ENCODE data around the gene HIVEP1. TPM values are rescaled to one million over a fixed set of nuclear protein-coding genes. Genes with fewer than 3 reads are reported as not detected.

HIVEP1 gene
- polyA plus RNA-seq, 1 of the 3 experiments (the other 2 are of a cell fraction), result 7.7 TPM

DNA sequence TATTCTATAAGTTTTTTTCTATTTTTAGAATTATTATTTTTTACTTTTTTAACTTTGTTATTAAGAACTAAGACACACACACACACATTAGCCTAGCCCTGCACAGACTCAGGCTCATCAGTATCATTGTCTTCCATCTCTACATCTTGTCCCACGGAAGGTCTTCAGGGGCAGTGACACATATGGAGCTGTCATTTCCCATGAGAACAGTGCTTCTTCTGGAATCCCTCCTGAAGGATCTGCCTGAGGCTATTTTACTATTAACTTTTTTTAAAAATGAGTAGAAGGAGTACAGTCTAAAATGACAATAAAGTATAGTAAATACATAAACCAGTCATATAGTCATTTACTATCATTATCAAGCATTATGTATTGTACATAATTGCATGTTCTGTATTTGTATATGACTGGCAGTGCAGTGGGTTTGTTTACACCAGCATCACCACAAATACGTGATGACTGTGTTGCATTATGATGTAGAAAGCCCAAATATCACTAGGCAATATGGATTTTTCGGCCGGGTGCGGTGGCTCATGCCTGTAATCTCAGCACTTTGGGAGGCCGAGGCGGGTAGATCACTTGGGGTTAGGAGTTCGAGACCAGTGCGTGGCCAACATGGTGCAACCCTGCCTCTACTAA lies 57.9 kb downstream of the HIVEP1 start:
- WGBS (ENCODE audit: low lambda C conversion rate), result 96% methylated on average over 9 of the region's 9 CpGs
- H3F3A ChIP-seq (replicated peaks; ENCODE audit: insufficient read depth), result no peaks in the 10 kb centered on the region
- CTCF ChIA-PET, result no interaction called here

GRCh38 chr6:12071064-12071615 lies 59.0 kb downstream of the HIVEP1 start:
- Histone ChIP-seq H3K4me1 (ENCODE audit: control insufficient read depth in 1 of 2, insufficient read depth in 2 of 2, low read depth in 1 of 2, low read length in 1 of 2) (peaks cover 0 to 3% of the 10 kb centered on the region in 2 experiments; a peak in 3 of 4 replicates), H3K4me3 (ENCODE audit: low read depth in 2 of 2, low read length in 1 of 2) (no peak overlapping the region), H3K9ac (no peak overlapping the region), H3K4me2 (no peak overlapping the region), H2AFZ (ENCODE audit: low read depth) (no peak overlapping the region), H3K9me2 (no peaks in the 10 kb centered on the region), H3K36me3 (replicated peaks in 1 of 2; ENCODE audit: control insufficient read depth in 1 of 2, insufficient read depth in 2 of 2, low read length in 1 of 2) (no peaks in the 10 kb centered on the region), H3K79me2 (ENCODE audit: insufficient read depth) (peaks cover 64% of the 10 kb centered on the region), H4K20me1 (ENCODE audit: insufficient read depth) (no peaks in the 10 kb centered on the region), H3K27me3 (ENCODE audit: insufficient read depth) (no peaks in the 10 kb centered on the region), H3K9me3 (no peaks in the 10 kb centered on the region), H3K27ac (ENCODE audit: low read depth in 2 of 2, low read length in 1 of 2) (no peak overlapping the region), H3F3A (replicated peaks; ENCODE audit: insufficient read depth) (no peaks in the 10 kb centered on the region)
- POLR2A ChIA-PET, result no interaction called here
- WGBS (ENCODE audit: low lambda C conversion rate), result 89% methylated on average over 2 of the region's 2 CpGs
- DNase-seq, result no peak
- TF ChIP-seq TAF1 (IDR thresholded peaks at IDR 0.05; ENCODE audit: borderline replicate concordance, low read depth, low read length), result no peak
- TF ChIP-seq EZH2phosphoT487 (IDR thresholded peaks at IDR 0.05; ENCODE audit: borderline replicate concordance, low read depth), result no peak
- TF ChIP-seq POLR2AphosphoS5 (IDR thresholded peaks at IDR 0.05; ENCODE audit: low read depth, low read length), result no peak
- no peak for TF ChIP-seq CTCF (IDR thresholded peaks at IDR 0.05)
- CTCF ChIA-PET, result no interaction called here

More for the DNA sequence above, 57.9 kb downstream of the HIVEP1 start:
- no peak overlapping the region for H3K4me2 ChIP-seq
- no peak for DNase-seq
- no peaks in the 10 kb centered on the region for H3K27me3 ChIP-seq (ENCODE audit: insufficient read depth)
- no peak overlapping the region for H3K9ac ChIP-seq
- no peaks in the 10 kb centered on the region for H4K20me1 ChIP-seq (ENCODE audit: insufficient read depth)
- no peak overlapping the region for H3K27ac ChIP-seq (ENCODE audit: low read depth in 2 of 2, low read length in 1 of 2)
- POLR2A ChIA-PET, result no interaction called here
- H3K4me3 ChIP-seq (ENCODE audit: low read depth in 2 of 2, low read length in 1 of 2), result no peak overlapping the region
- TF ChIP-seq SMC3 (IDR thresholded peaks at IDR 0.05; ENCODE audit: low read depth, low read length), result no peak
- TF ChIP-seq GABPA (IDR thresholded peaks at IDR 0.05; ENCODE audit: low read depth), result no peak
- TF ChIP-seq TCF12 (IDR thresholded peaks at IDR 0.05), result no peak
- no peak for TF ChIP-seq MEF2A (IDR thresholded peaks at IDR 0.05; ENCODE audit: borderline replicate concordance, low read depth)
- TF ChIP-seq FOXM1 (IDR thresholded peaks at IDR 0.05; ENCODE audit: low read depth), result no peak
- TF ChIP-seq REST (IDR thresholded peaks at IDR 0.05; ENCODE audit: low read depth, low read length), result no peak
- no peaks in the 10 kb centered on the region for H3K9me3 ChIP-seq
- peaks cover 0 to 8% of the 10 kb centered on the region in 2 experiments; a peak in 3 of 4 replicates for H3K4me1 ChIP-seq (ENCODE audit: control insufficient read depth in 1 of 2, insufficient read depth in 2 of 2, low read depth in 1 of 2, low read length in 1 of 2)
- no peaks in the 10 kb centered on the region for H3K36me3 ChIP-seq (replicated peaks in 1 of 2; ENCODE audit: control insufficient read depth in 1 of 2, insufficient read depth in 2 of 2, low read length in 1 of 2)
- H3K9me2 ChIP-seq, result no peaks in the 10 kb centered on the region
- peaks cover 66% of the 10 kb centered on the region for H3K79me2 ChIP-seq (ENCODE audit: insufficient read depth)
- H2AFZ ChIP-seq (ENCODE audit: low read depth), result no peak overlapping the region

Data from SK-N-SH (cell line).